Esophagus (tissue), 2 donors: ENCODE measurements around the gene TREH. TPM values are rescaled to one million over a fixed set of nuclear protein-coding genes. Genes with fewer than 3 reads are reported as not detected.

ENCODE experiments used
- H3K27ac ChIP-seq, 2 donors: one replicate each; pipeline ENCODE4 v1.5.1; 2013; ENCODE audit warnings: low read depth in 2 of 2, mild to moderate bottlenecking in 2 of 2, inconsistent platforms in 1 of 2, low read length in 1 of 2, moderate library complexity in 1 of 2
- H3K27me3 ChIP-seq, 2 donors: one replicate each; pipeline ENCODE4 v1.6.1; 2013; ENCODE audit warnings: low read length in 2 of 2, control low read depth in 1 of 2, mild to moderate bottlenecking in 1 of 2; ENCODE audit not compliant: insufficient read depth in 2 of 2, control insufficient read depth in 1 of 2
- H3K36me3 ChIP-seq, 2 donors: one replicate each; pipeline ENCODE4 v1.6.1; 2013; ENCODE audit warnings: low read length in 1 of 2; ENCODE audit not compliant: control insufficient read depth in 2 of 2, insufficient read depth in 2 of 2
- H3K4me1 ChIP-seq, 2 donors: one replicate each; pipeline ENCODE4 v1.6.1; 2013; ENCODE audit warnings: low read length in 1 of 2; ENCODE audit not compliant: control insufficient read depth in 2 of 2, insufficient read depth in 2 of 2
- H3K4me3 ChIP-seq, 2 donors: one replicate each; pipeline ENCODE4 v1.5.1; 2013; ENCODE audit warnings: low read length in 2 of 2, mild to moderate bottlenecking in 2 of 2, low read depth in 1 of 2, moderate library complexity in 1 of 2
- H3K9me3 ChIP-seq, 2 donors: one replicate each; pipeline ENCODE4 v1.6.1; 2013; ENCODE audit warnings: mild to moderate bottlenecking in 2 of 2, low read depth in 1 of 2, low read length in 1 of 2, moderate library complexity in 1 of 2; ENCODE audit not compliant: control insufficient read depth in 2 of 2, insufficient read depth in 1 of 2
- WGBS, 2 donors: extraction: QIAGEN DNeasy Blood & Tissue Kit; methylation state at CpG; one replicate each; pipeline ENCODE4 v1.1.7; 2013; 5-methylcytosine and 5-hydroxymethylcytosine counted together
- polyA plus RNA-seq, 2 donors: library from polyadenylated mRNA; stranded (reverse); fragments of 200-250 nt; gene quantifications; one replicate each; pipeline ENCODE4 v1.2.3, GENCODE V29; 2013
- donor health status: healthy with polysubstance abuse.
- donor health status: Bipolar disorder and iron deficiency.

Gene TREH
- polyA plus RNA-seq, 2 donors = 0.54 to 5.8 TPM

DNA sequence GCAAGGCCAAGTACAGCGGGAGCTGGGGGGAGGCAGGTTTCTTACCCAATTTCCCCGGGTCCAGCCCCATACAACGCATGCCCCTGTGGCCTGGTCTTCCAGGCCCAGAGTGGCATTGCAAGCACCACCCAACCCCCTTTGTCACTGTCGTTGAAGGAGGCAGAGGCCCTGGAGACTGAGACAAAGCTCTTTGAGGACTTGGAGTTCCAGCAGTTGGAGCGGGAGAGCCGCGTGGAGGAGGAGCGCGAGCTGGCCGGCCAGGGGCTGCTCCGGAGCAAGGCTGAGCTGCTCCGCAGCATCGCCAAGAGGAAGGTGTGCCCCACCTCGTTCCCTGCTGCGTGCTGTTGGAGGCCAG, 44.2 kb downstream of the TREH start:
- peak overlapping the region in 1 of 2 donors; percentile 33 for H3K4me3 ChIP-seq
- peak overlapping the region; percentile 40 to 54 for H3K27ac ChIP-seq
- peaks cover 0 to 6% of the 10 kb centered on the region in 2 donors for H3K36me3 ChIP-seq
- H3K4me1 ChIP-seq = peaks cover 0 to 8% of the 10 kb centered on the region in 2 donors
- no peaks in the 10 kb centered on the region for H3K27me3 ChIP-seq
- 48 to 51% methylated on average over 15 of the region's 15 CpGs for WGBS, 2 donors
- H3K9me3 ChIP-seq = no peaks in the 10 kb centered on the region

DNA sequence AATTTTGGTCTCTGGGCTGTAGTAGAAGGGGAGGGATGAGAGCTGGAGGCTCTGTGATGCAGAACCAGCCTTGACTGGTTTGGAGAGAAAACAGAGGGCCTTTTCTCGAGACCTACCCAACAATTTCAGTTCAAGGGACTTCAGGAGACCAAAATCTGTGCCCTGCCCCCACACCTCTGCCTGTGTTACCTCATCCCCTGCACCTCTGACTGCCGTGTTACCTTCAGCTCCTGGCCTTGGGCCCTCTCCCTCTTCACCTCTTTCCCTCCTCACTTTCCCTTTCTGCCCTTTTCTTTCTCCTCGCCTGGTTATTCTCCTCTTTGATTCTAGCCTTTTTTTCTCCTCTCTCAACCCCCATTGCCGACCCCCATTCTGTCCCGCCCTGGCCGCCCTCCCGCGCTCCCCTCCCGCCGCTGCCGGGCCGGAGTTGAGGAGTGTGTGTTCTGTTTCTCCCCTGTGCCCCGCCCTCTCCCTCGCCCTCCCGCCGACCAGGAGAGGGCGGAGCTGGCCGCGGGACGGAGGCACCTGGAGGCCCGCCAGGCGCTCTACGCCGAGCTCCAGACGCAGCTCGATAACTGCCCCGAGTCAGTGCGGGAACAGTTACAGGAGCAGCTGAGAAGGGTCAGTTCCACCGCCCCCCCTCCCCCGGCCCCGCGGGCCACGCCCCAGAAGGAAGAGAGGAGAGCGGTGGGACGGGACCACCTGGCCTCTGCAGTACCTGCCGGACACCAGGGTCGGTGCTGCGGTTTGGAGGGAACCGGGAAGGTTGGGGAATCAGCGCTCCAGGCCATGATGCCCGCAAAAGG, 44.8 kb downstream of the TREH start:
- peak overlapping the region; percentile 1 to 33 for H3K4me3 ChIP-seq
- peak overlapping the region; percentile 40 to 54 for H3K27ac ChIP-seq
- H3K27me3 ChIP-seq = no peaks in the 10 kb centered on the region
- peaks cover 0 to 13% of the 10 kb centered on the region in 2 donors for H3K4me1 ChIP-seq
- H3K9me3 ChIP-seq = no peaks in the 10 kb centered on the region
- WGBS, 2 donors = 20 to 25% methylated on average over 36 to 41 of the region's 41 CpGs
- peaks cover 0 to 6% of the 10 kb centered on the region in 2 donors for H3K36me3 ChIP-seq

DNA sequence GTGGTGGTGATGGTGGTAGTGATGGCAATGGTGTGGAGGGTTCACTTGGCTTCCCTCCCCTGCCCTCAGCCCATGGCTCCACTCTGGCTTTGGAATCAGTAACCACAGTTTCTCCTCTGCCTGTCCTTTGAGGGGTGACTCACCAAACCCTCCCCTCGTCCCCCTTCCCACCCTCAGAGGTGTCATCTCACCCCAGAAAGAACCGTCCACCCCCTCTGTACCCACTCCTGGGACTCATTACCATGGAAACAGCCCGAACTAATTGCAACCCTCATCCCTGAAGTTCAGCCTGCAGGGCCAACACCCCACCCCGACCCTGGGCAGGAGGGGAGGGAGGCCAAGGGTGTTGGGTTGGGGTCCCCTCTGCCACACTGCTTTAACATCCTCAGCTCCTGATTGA, 45.5 kb downstream of the TREH start:
- Histone ChIP-seq H3K4me3 (no peak overlapping the region), H3K9me3 (no peaks in the 10 kb centered on the region), H3K27ac (peak overlapping the region in 1 of 2 donors; percentile 43), H3K27me3 (no peaks in the 10 kb centered on the region), H3K36me3 (peaks cover 0 to 6% of the 10 kb centered on the region in 2 donors), H3K4me1 (peaks cover 0 to 17% of the 10 kb centered on the region in 2 donors)
- WGBS, 2 donors = 43 to 48% methylated on average over 4 of the region's 4 CpGs

GRCh38 chr11:118633319-118633690, 46.1 kb downstream of the TREH start:
- WGBS, 2 donors = 69 to 89% methylated on average over 1 of the region's 1 CpG
- Histone ChIP-seq H3K36me3 (peaks cover 0 to 9% of the 10 kb centered on the region in 2 donors), H3K4me3 (no peak overlapping the region), H3K4me1 (peaks cover 0 to 18% of the 10 kb centered on the region in 2 donors), H3K9me3 (no peaks in the 10 kb centered on the region), H3K27me3 (no peaks in the 10 kb centered on the region), H3K27ac (no peak overlapping the region)

DNA sequence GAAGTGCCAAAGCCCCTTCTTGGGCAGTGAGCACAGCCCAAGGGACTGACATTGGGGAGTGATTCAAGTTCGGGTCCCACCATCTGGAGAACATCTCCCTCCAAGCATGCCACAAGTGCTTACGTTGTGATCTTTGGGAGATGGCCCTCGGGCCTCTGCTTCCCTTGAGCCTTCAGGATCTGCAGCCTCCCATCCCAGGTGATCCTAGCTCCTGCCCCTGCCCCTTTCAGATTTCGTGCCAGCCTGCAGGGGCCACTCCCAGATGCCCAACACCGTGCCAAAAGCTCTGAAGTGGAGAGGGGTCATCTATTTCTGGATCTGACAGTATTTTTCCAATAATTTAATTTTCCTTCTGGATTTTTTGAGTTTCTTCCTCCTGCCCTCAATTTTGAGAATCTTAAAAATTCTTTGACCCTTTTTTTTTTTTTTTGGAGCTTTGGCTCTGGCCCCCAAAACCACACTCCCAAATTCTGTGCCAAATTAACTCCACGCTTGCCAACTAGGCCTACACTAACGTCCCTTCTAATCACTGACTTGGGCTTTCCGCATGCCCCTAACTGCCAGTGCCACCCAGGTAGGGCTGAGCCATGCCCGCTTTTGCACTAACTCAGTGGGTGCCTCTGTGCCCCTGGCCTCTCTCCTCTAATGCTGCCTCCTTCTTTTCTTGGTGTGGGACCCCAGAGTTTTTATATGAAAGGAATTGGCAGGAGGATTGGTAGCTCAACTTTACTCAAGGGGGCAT, 46.7 kb downstream of the TREH start:
- Histone ChIP-seq H3K36me3 (peaks cover 0 to 12% of the 10 kb centered on the region in 2 donors), H3K9me3 (no peaks in the 10 kb centered on the region), H3K4me3 (no peak overlapping the region), H3K27me3 (no peaks in the 10 kb centered on the region), H3K4me1 (peaks cover 0 to 18% of the 10 kb centered on the region in 2 donors), H3K27ac (no peak overlapping the region)
- WGBS, 2 donors = 80 to 81% methylated on average over 9 of the region's 9 CpGs

DNA sequence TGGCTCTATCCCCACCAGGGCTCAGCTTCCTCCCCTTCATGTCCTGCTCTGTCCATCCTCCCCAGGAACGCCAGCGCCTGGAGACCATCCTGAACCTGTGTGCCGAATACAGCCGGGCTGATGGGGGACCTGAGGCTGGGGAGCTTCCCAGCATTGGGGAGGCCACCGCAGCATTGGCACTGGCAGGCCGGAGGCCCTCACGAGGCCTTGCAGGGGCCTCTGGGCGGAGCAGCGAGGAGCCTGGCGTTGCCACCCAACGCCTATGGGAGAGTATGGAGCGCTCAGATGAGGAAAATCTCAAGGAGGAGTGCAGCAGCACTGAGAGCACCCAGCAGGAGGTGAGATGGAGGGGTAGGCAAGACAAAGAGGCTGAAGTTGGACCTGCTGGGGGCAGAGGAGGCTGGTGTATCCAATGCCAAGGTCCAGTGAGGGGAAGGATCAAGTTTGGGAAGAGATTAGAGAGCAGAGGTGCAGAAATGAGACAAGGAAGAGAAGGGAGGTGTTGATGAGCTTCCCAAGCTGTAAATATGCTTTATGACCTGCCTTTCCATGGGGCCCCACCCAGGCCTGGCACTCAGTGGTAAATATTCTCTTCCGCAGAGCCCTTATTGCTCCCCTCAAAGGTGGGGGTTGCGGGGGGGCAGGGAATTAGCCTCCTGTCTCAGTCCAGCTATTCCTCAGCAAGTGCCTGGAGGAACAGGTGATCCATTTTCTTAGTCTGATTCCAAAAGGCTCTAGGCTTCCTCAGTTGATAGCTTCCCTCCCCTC, 48.1 kb downstream of the TREH start:
- 87 to 92% methylated on average over 14 of the region's 14 CpGs for WGBS, 2 donors
- peaks cover 3 to 17% of the 10 kb centered on the region in 2 donors for H3K36me3 ChIP-seq
- no peak overlapping the region for H3K27ac ChIP-seq
- no peak overlapping the region for H3K4me3 ChIP-seq
- no peaks in the 10 kb centered on the region for H3K9me3 ChIP-seq
- no peaks in the 10 kb centered on the region for H3K27me3 ChIP-seq
- peaks cover 0 to 18% of the 10 kb centered on the region in 2 donors for H3K4me1 ChIP-seq

- 45 to 51% methylated on average over 6 of the region's 6 CpGs for WGBS, 2 donors
- H3K9me3 ChIP-seq = no peaks in the 10 kb centered on the region
- peaks cover 3 to 17% of the 10 kb centered on the region in 2 donors for H3K36me3 ChIP-seq
- no peak overlapping the region for H3K4me3 ChIP-seq
- H3K27ac ChIP-seq = peak overlapping the region in 1 of 2 donors; percentile 6
- H3K4me1 ChIP-seq = peaks cover 5 to 21% of the 10 kb centered on the region in 2 donors
- H3K27me3 ChIP-seq = no peaks in the 10 kb centered on the region
Observed at GRCh38 chr11:118629761-118630661, 49.4 kb downstream of the TREH start.

GRCh38 chr11:118628861-118629549, 50.4 kb downstream of the TREH start:
- no peaks in the 10 kb centered on the region for H3K27me3 ChIP-seq
- WGBS, 2 donors = 42 to 52% methylated on average over 5 of the region's 5 CpGs
- no peak overlapping the region for H3K27ac ChIP-seq
- H3K4me3 ChIP-seq = no peak overlapping the region
- H3K36me3 ChIP-seq = peaks cover 3 to 17% of the 10 kb centered on the region in 2 donors
- peaks cover 5 to 24% of the 10 kb centered on the region in 2 donors for H3K4me1 ChIP-seq
- H3K9me3 ChIP-seq = no peaks in the 10 kb centered on the region
